Endothelial cell of umbilical vein (primary cell): ENCODE data around the gene BATF. TPM values are rescaled to one million over a fixed set of nuclear protein-coding genes. Genes with fewer than 3 reads are reported as not detected.
A peak's percentile ranks its signal among the peaks of the same experiment; 100 is the strongest.

Source experiments
- BruUV-seq: library from RNA; stranded (reverse); fragments of 400-500 nt; replicated peaks from 2 replicates; lab custom pipeline; 2021; lab: Mats Ljungman, UMichigan
- CTCF ChIA-PET: fragments of 300-600, 350-600 bp; sonication (Branson Sonifier 250); formaldehyde crosslinking; loops from one replicate; lab custom pipeline; 2021; ENCODE audit warnings: antibody characterized with exemption, inconsistent platforms; lab: Charles Lee
- POLR2A ChIA-PET: fragments of 300-600, 350-600 bp; sonication (Branson Sonifier 250); formaldehyde crosslinking; loops from one replicate; lab custom pipeline; 2021; ENCODE audit warnings: antibody characterized with exemption, inconsistent platforms; lab: Charles Lee
- DNase-seq: peaks from one replicate; pipeline ENCODE4 v3.0.0-alpha.2; 2011; ENCODE audit warnings: low read depth, low spot score
- FAIRE-seq: peaks from 2 replicates; lab custom pipeline; 2011; peaks lifted over from hg19 to GRCh38; lab: Jason Lieb, UNC
- H2AFZ ChIP-seq: 2 replicates; pipeline ENCODE4 v1.6.0; 2012; ENCODE audit warnings: low read depth, low read length, control low read depth, inconsistent platforms
- H3K27ac ChIP-seq: 2 replicates; pipeline ENCODE4 v1.5.1; 2011; ENCODE audit warnings: low read depth, mild to moderate bottlenecking, control low read depth, low read length, moderate library complexity; ENCODE audit not compliant: insufficient read depth
- H3K27me3 ChIP-seq, 2 experiments: 2 replicates each; pipeline versions ENCODE4 v1.6.0 to v1.6.1; 2011; ENCODE audit warnings: low read length in 2 of 2, mixed read lengths in 1 of 2; ENCODE audit not compliant: control insufficient read depth in 2 of 2, insufficient read depth in 2 of 2
- H3K36me3 ChIP-seq, 2 experiments: 2 replicates in 1 of 2; 3 replicates in 1 of 2; pipeline ENCODE4 v1.5.1; 2011; ENCODE audit warnings: low read length in 2 of 2, mild to moderate bottlenecking in 1 of 2, moderate library complexity in 1 of 2; ENCODE audit not compliant: control insufficient read depth in 2 of 2, insufficient read depth in 2 of 2; ENCODE audit errors: extremely low read depth in 1 of 2
- H3K4me1 ChIP-seq: 3 replicates; pipeline ENCODE4 v1.5.1; 2011; ENCODE audit warnings: mild to moderate bottlenecking, low read length; ENCODE audit not compliant: control insufficient read depth, insufficient read depth; ENCODE audit errors: extremely low read depth
- H3K4me2 ChIP-seq: 2 replicates; pipeline ENCODE4 v1.6.1; 2011; ENCODE audit warnings: low read length, control low read depth, mixed read lengths; ENCODE audit not compliant: insufficient read depth
- H3K4me3 ChIP-seq, 3 experiments: fragments of 200-600 bp in 1 of 3; sonication (generic), shearing (Covaris generic) in 1 of 3; replicated peaks in 1 of 3; 2 replicates each; pipeline ENCODE4 v1.5.1; 2011 to 2016; ENCODE audit warnings: control low read depth in 3 of 3, low read length in 3 of 3, mild to moderate bottlenecking in 2 of 3, inconsistent platforms in 1 of 3, low read depth in 1 of 3, moderate library complexity in 1 of 3; ENCODE audit not compliant: insufficient read depth in 1 of 3
- H3K79me2 ChIP-seq: 2 replicates; pipeline ENCODE4 v1.6.0; 2012; ENCODE audit warnings: low read length, inconsistent platforms; ENCODE audit not compliant: control insufficient read depth, insufficient read depth
- H3K9ac ChIP-seq: replicated peaks from 2 replicates; pipeline ENCODE3; 2011; ENCODE audit warnings: low read length, control low read depth; ENCODE audit not compliant: insufficient read depth; ENCODE audit errors: extremely low read depth
- H3K9me1 ChIP-seq: replicated peaks from 3 replicates; pipeline ENCODE4 v1.6.0; 2011; ENCODE audit warnings: mild to moderate bottlenecking, low read length; ENCODE audit not compliant: control insufficient read depth, insufficient read depth; ENCODE audit errors: extremely low read depth
- H3K9me3 ChIP-seq: replicated peaks from 2 replicates; pipeline ENCODE4 v1.5.1; 2012; ENCODE audit warnings: low read length, inconsistent platforms; ENCODE audit not compliant: control insufficient read depth, insufficient read depth
- H4K20me1 ChIP-seq: replicated peaks from 2 replicates; pipeline ENCODE3; 2011; ENCODE audit warnings: mild to moderate bottlenecking, low read length; ENCODE audit not compliant: control insufficient read depth, insufficient read depth; ENCODE audit errors: extremely low read depth
- CTCF ChIP-seq, 2 donors: IDR thresholded peaks; 1 replicate in 1 of 2; 2 replicates in 1 of 2; pipeline ENCODE4 v1.5.1; 2011; ENCODE audit warnings: low read length in 2 of 2, mild to moderate bottlenecking in 2 of 2, moderate library complexity in 2 of 2, control low read depth in 1 of 2, inconsistent platforms in 1 of 2, low read depth in 1 of 2; ENCODE audit not compliant: insufficient read depth in 1 of 2; ENCODE audit errors: extremely low read depth in 1 of 2
- EZH2 ChIP-seq: IDR thresholded peaks from 2 replicates; pipeline ENCODE4 v1.6.1; 2012; ENCODE audit warnings: borderline replicate concordance, low read depth, mild to moderate bottlenecking, moderate library complexity, low read length, inconsistent platforms; ENCODE audit not compliant: severe bottlenecking
- FOS ChIP-seq: IDR thresholded peaks from 2 replicates; pipeline ENCODE4 v1.6.1; 2011; ENCODE audit warnings: mild to moderate bottlenecking, low read length, moderate library complexity, borderline replicate concordance; ENCODE audit not compliant: insufficient read depth
- GATA2 ChIP-seq: IDR thresholded peaks from 2 replicates; pipeline ENCODE4 v1.7.0; 2011; ENCODE audit warnings: low read depth, mild to moderate bottlenecking, moderate library complexity, mixed read lengths, low read length; ENCODE audit not compliant: insufficient read length, insufficient read depth
- JUN ChIP-seq: IDR thresholded peaks from 2 replicates; pipeline ENCODE4 v1.6.1; 2011; ENCODE audit warnings: borderline replicate concordance, low read depth; ENCODE audit not compliant: insufficient read length, insufficient read depth
- MAX ChIP-seq: IDR thresholded peaks from 2 replicates; pipeline ENCODE4 v1.6.1; 2011; ENCODE audit not compliant: insufficient read depth, insufficient read length
- MYC ChIP-seq: IDR thresholded peaks from one replicate; pipeline ENCODE4 v1.6.1; 2011; ENCODE audit warnings: mild to moderate bottlenecking, low read depth, low read length
- POLR2A ChIP-seq: IDR thresholded peaks from 2 replicates; pipeline ENCODE4 v1.6.1; 2012; ENCODE audit warnings: low read depth, mild to moderate bottlenecking, control low read depth, low read length
- POLR2AphosphoS5 ChIP-seq: IDR thresholded peaks from 2 replicates; pipeline ENCODE4 v1.6.1; 2012; ENCODE audit warnings: low read depth, mild to moderate bottlenecking, control low read depth, low read length, moderate library complexity; ENCODE audit not compliant: insufficient read depth
- dilution Hi-C: fragments of 300-500 bp; cut with MboI; formaldehyde crosslinking; loops from one replicate; pipeline ENCODE4 v1.15.0; 2019; ENCODE audit warnings: low sequenced_read_pairs; ENCODE audit not compliant: extremely low pct_ligation_motif_present
- intact Hi-C: fragments of 100-400 bp; cut with micrococcal nuclease; formaldehyde crosslinking; loops from one replicate; pipeline ENCODE4 v1.10.0; 2022
- polyA plus RNA-seq, 4 experiments: library from polyadenylated mRNA; depleted of rRNA in 3 of 4; stranded (reverse) in 3 of 4; unstranded in 1 of 4; fragments of >200 nt; gene quantifications; 2 replicates each; pipeline versions ENCODE4 v1.2.1 to v1.2.3, GENCODE V29; 2011 to 2012; ENCODE audit warnings: missing spikeins in 1 of 4
- total RNA-seq: library from RNA; stranded (reverse); gene quantifications from 2 replicates; pipeline ENCODE4 v1.2.3, GENCODE V29; 2021

Gene BATF
- total and polyA plus RNA-seq, 2 donors (not counting 3 experiments of a cell fraction or from before 2014, with no cell fraction given): not detected

GRCh38 chr14:75543253-75543652 is 21.0 kb downstream of the BATF start:
- TF ChIP-seq EZH2: no peak
- Histone ChIP-seq H3K9me1 (no peaks in the 10 kb centered on the region), H3K36me3 (no peaks in the 10 kb centered on the region), H3K4me3 (no peak overlapping the region), H3K27me3 (no peaks in the 10 kb centered on the region), H3K4me1 (no peaks in the 10 kb centered on the region), H3K4me2 (no peak overlapping the region), H3K27ac (no peak overlapping the region), H3K9me3 (no peaks in the 10 kb centered on the region), H3K79me2 (no peaks in the 10 kb centered on the region), H3K9ac (no peak overlapping the region), H2AFZ (peak overlapping the region; percentile 28), H4K20me1 (no peaks in the 10 kb centered on the region)
- no TSS peak for BruUV-seq
- dilution Hi-C loops (no loop called here), intact Hi-C loops (no loop called here)
- POLR2A ChIA-PET: no interaction called here
- DNase-seq: no peak
- no peak for FAIRE-seq
- CTCF ChIA-PET: interaction anchor here (0.9 to 1.8 kb wide), 5 partner anchors 14 to 56 kb away, joined by 3 to 11 read pairs (median 5); no protein-coding TSS in a partner anchor

GRCh38 chr14:75543786-75544185 is 21.5 kb downstream of the BATF start:
- H3K27ac ChIP-seq: no peak overlapping the region
- no peaks in the 10 kb centered on the region for H3K27me3 ChIP-seq
- intact Hi-C loops (no loop called here), dilution Hi-C loops (no loop called here)
- H3K4me1 ChIP-seq: no peaks in the 10 kb centered on the region
- no peaks in the 10 kb centered on the region for H3K9me1 ChIP-seq
- no peaks in the 10 kb centered on the region for H3K36me3 ChIP-seq
- no peak overlapping the region for H2AFZ ChIP-seq
- no peaks in the 10 kb centered on the region for H3K79me2 ChIP-seq
- H3K9ac ChIP-seq: no peak overlapping the region
- no peak for TF ChIP-seq CTCF (IDR thresholded peaks at IDR 0.05; ENCODE audit: extremely low read depth in 1 of 2, insufficient read depth in 1 of 2, low read depth in 1 of 2, low read length in 2 of 2)
- no peak for TF ChIP-seq MAX
- TF ChIP-seq EZH2: no peak
- no peak for TF ChIP-seq GATA2
- no peak for TF ChIP-seq JUN
- no peak for TF ChIP-seq MYC
- no peak for TF ChIP-seq FOS
- TF ChIP-seq POLR2A: no peak
- TF ChIP-seq POLR2AphosphoS5: no peak
- ChIA-PET POLR2A (no interaction called here), CTCF (interaction anchor here (1.6 to 1.8 kb wide), 2 partner anchors 16 to 55 kb away, joined by 5 to 11 read pairs; no protein-coding TSS in a partner anchor)
- FAIRE-seq: no peak
- no TSS peak for BruUV-seq
- H3K4me3 ChIP-seq: no peak overlapping the region
- H3K4me2 ChIP-seq: no peak overlapping the region
- no peaks in the 10 kb centered on the region for H4K20me1 ChIP-seq
- no peaks in the 10 kb centered on the region for H3K9me3 ChIP-seq
- no peak for DNase-seq
